ENCODE measurements around the gene CCND3.

- no peak for TF ChIP-seq CTCF (IDR thresholded peaks at IDR 0.05; ENCODE audit: insufficient read depth, low read length)
- no peak for TF ChIP-seq POLR2AphosphoS5 (IDR thresholded peaks at IDR 0.05; ENCODE audit: low read depth)
Observed at GRCh38 chr6:41984623-41985022, 43.0 kb upstream of the CCND3 start.

Measured in HL-60 (cell line).